DOHH2 (cell line): Measurements from ENCODE around the gene ZNF580.

Experiments
- H3F3A ChIP-seq: fragments of 200-600 bp; sonication (generic), shearing (Covaris generic); 2 replicates; pipeline ENCODE4 v1.6.0; 2016; ENCODE audit warnings: antibody characterized with exemption, mild to moderate bottlenecking; ENCODE audit not compliant: control insufficient read depth, insufficient read depth
- H3K27ac ChIP-seq: fragments of 200-600 bp; sonication (generic); 2 replicates; pipeline ENCODE4 v1.5.1; 2014; ENCODE audit warnings: low read depth, mild to moderate bottlenecking, low read length, moderate library complexity
- H3K27me3 ChIP-seq: fragments of 200-600 bp; sonication (generic); 2 replicates; pipeline ENCODE4 v1.6.1; 2014; ENCODE audit warnings: mild to moderate bottlenecking, low read length, mixed read lengths; ENCODE audit not compliant: control insufficient read depth
- H3K36me3 ChIP-seq: fragments of 200-600 bp; sonication (generic); 2 replicates; pipeline ENCODE4 v1.6.1; 2014; ENCODE audit warnings: mild to moderate bottlenecking, low read length, moderate library complexity, mixed read lengths; ENCODE audit not compliant: control insufficient read depth
- H3K4me1 ChIP-seq: fragments of 200-600 bp; sonication (generic); 2 replicates; pipeline ENCODE4 v1.6.1; 2014; ENCODE audit warnings: mild to moderate bottlenecking, low read length, mixed read lengths; ENCODE audit not compliant: control insufficient read depth
- H3K4me2 ChIP-seq: fragments of 200-600 bp; sonication (generic); 2 replicates; pipeline ENCODE4 v1.6.0; 2014; ENCODE audit warnings: mild to moderate bottlenecking, low read length, moderate library complexity
- H3K4me3 ChIP-seq: fragments of 200-600 bp; sonication (generic); 2 replicates; pipeline ENCODE4 v1.5.1; 2014; ENCODE audit warnings: mild to moderate bottlenecking, low read length, mixed read lengths
- H3K79me2 ChIP-seq: fragments of 200-600 bp; sonication (generic); 2 replicates; pipeline ENCODE4 v1.6.1; 2014; ENCODE audit warnings: mild to moderate bottlenecking, low read length, mixed read lengths; ENCODE audit not compliant: control insufficient read depth
- H3K9me2 ChIP-seq: fragments of 200-600 bp; sonication (generic); replicated peaks from 2 replicates; pipeline ENCODE4 v1.6.1; 2014; ENCODE audit warnings: mild to moderate bottlenecking, low read length, mixed read lengths; ENCODE audit not compliant: control insufficient read depth
- H3K9me3 ChIP-seq: fragments of 200-600 bp; sonication (generic); 2 replicates; pipeline ENCODE4 v1.6.1; 2014; ENCODE audit warnings: antibody characterized with exemption, low read length, mixed read lengths; ENCODE audit not compliant: control insufficient read depth, insufficient read depth
- H4K20me1 ChIP-seq: fragments of 200-600 bp; sonication (generic); 2 replicates; pipeline ENCODE4 v1.6.0; 2014; ENCODE audit warnings: low read depth, mild to moderate bottlenecking, antibody characterized with exemption, low read length, moderate library complexity; ENCODE audit not compliant: control insufficient read depth, insufficient read depth
- EZH2phosphoT487 ChIP-seq: fragments of 200-600 bp; sonication (generic); IDR thresholded peaks from 2 replicates; pipeline ENCODE4 v1.6.1; 2017; ENCODE audit warnings: borderline replicate concordance, mild to moderate bottlenecking, antibody characterized with exemption, low read length, moderate library complexity, mixed read lengths
- TF ChIP-seq, protein P1 (sequence below): fragments of 200-600 bp; sonication (generic); IDR thresholded peaks from one replicate; pipeline ENCODE4 v1.5.1; 2014; ENCODE audit warnings: antibody characterized with exemption, mild to moderate bottlenecking, low read depth, low read length; ENCODE audit not compliant: poor library complexity, severe bottlenecking

Gene ZNF580

GRCh38 chr19:55663846-55664536 lies 23.2 kb downstream of the ZNF580 start:
- TF ChIP-seq, protein P1, sequence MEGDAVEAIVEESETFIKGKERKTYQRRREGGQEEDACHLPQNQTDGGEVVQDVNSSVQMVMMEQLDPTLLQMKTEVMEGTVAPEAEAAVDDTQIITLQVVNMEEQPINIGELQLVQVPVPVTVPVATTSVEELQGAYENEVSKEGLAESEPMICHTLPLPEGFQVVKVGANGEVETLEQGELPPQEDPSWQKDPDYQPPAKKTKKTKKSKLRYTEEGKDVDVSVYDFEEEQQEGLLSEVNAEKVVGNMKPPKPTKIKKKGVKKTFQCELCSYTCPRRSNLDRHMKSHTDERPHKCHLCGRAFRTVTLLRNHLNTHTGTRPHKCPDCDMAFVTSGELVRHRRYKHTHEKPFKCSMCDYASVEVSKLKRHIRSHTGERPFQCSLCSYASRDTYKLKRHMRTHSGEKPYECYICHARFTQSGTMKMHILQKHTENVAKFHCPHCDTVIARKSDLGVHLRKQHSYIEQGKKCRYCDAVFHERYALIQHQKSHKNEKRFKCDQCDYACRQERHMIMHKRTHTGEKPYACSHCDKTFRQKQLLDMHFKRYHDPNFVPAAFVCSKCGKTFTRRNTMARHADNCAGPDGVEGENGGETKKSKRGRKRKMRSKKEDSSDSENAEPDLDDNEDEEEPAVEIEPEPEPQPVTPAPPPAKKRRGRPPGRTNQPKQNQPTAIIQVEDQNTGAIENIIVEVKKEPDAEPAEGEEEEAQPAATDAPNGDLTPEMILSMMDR = no peak
- TF ChIP-seq EZH2phosphoT487 = no peak
- Histone ChIP-seq H4K20me1 (peaks cover 34% of the 10 kb centered on the region), H3K4me3 (no peak overlapping the region), H3K9me3 (no peaks in the 10 kb centered on the region), H3K9me2 (no peaks in the 10 kb centered on the region), H3K36me3 (peaks cover 96% of the 10 kb centered on the region), H3F3A (no peaks in the 10 kb centered on the region), H3K27me3 (no peaks in the 10 kb centered on the region), H3K4me2 (no peak overlapping the region), H3K4me1 (peaks cover 10% of the 10 kb centered on the region), H3K27ac (no peak overlapping the region), H3K79me2 (peaks cover 98% of the 10 kb centered on the region)

DNA sequence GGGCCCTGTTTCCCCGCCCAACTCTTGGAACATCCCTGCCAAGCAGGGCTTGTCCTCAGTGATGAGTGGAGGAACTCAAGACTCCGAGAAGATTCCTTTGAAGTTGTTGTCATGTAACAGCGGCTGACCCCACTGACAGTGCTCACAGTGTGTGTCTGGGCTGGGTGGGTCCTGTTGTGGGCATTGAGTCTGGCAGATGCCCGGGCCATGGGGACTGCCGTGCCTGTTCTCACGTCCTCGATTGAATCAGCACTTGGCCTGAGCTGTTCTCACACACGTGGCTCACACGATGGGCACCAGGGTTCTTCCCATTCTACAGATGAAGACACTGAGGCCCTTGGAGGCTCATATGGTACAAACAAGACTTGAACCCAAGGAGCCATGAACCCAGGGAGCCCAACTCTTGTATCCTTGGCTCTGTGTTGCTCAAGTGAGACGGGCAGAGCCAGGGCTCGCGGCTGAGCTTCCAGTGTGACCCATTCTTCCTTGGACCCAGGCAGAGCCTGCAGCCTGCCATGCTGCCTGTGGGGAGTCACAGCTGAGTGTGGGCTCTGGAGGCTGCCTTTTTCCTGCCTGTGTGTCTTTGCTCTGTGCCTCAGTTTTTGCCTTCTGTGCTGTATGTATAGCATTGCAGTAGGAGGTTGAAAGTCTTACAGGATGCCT lies 25.7 kb downstream of the ZNF580 start:
- Histone ChIP-seq H3K9me3 (no peaks in the 10 kb centered on the region), H4K20me1 (peaks cover 27% of the 10 kb centered on the region), H3K4me2 (no peak overlapping the region), H3K79me2 (peaks cover 98% of the 10 kb centered on the region), H3K9me2 (no peaks in the 10 kb centered on the region), H3K27ac (no peak overlapping the region), H3K27me3 (no peaks in the 10 kb centered on the region), H3F3A (peaks cover 4% of the 10 kb centered on the region), H3K4me3 (no peak overlapping the region), H3K4me1 (peaks cover 14% of the 10 kb centered on the region), H3K36me3 (peaks cover 96% of the 10 kb centered on the region)
- TF ChIP-seq, protein P1 = no peak
- TF ChIP-seq EZH2phosphoT487 = no peak

DNA sequence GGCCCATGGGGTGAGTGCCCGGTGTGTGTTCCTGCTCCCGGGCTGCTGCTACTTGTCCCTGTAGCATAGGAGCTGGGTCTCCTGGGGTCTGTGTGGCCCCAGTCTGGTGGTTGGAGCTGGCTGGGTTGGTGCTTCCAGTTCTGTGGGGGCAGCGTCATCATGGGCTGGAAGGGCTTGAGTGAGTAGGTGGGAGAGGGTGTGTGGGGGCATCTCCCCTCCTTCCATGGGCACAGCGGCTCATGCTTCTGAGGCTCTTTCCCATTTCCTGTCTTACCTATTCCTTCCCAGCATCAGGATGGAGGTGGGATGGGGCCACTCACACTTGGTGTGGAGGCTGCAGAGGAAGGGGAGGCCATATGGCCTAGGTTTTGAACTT lies 26.2 kb downstream of the ZNF580 start:
- H3K4me2 ChIP-seq = no peak overlapping the region

More for the DNA sequence above, 26.2 kb downstream of the ZNF580 start:
- Histone ChIP-seq H3K9me3 (no peaks in the 10 kb centered on the region), H3K9me2 (no peaks in the 10 kb centered on the region), H3K36me3 (peaks cover 96% of the 10 kb centered on the region), H3F3A (peaks cover 9% of the 10 kb centered on the region), H3K27me3 (no peaks in the 10 kb centered on the region), H3K79me2 (peaks cover 98% of the 10 kb centered on the region), H3K4me1 (peaks cover 18% of the 10 kb centered on the region), H4K20me1 (peaks cover 29% of the 10 kb centered on the region), H3K4me3 (no peak overlapping the region), H3K27ac (no peak overlapping the region)
- TF ChIP-seq, protein P1 = no peak
- TF ChIP-seq EZH2phosphoT487 = no peak
